ENCODE results near the gene PMIS2.

DNA sequence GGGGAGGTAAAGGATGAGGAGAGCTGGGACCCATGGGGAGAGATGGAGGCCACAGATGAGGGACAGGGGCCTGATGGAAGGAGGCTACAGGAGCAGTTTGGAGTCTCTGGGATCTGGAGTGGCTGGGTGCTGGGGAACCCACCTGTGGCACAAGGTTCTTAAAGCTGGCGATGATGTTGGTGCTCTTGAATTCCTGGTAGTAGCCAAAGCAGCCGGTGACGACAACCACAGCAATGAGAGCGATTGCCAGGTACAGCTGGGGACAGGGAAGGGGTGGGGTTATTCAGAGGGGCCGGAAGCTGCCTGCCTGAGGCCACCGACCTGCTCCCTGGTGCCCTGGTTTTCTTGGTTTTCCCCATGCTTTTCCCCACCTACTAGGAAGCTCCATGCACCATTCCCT is 25.3 kb upstream of the PMIS2 start:
- TF ChIP-seq POLR2A (IDR thresholded peaks at IDR 0.05) (no peak), EP300 (IDR thresholded peaks at IDR 0.05) (no peak), POLR2AphosphoS5 (IDR thresholded peaks at IDR 0.05) (no peak)
- TF ChIP-seq, protein P1, sequence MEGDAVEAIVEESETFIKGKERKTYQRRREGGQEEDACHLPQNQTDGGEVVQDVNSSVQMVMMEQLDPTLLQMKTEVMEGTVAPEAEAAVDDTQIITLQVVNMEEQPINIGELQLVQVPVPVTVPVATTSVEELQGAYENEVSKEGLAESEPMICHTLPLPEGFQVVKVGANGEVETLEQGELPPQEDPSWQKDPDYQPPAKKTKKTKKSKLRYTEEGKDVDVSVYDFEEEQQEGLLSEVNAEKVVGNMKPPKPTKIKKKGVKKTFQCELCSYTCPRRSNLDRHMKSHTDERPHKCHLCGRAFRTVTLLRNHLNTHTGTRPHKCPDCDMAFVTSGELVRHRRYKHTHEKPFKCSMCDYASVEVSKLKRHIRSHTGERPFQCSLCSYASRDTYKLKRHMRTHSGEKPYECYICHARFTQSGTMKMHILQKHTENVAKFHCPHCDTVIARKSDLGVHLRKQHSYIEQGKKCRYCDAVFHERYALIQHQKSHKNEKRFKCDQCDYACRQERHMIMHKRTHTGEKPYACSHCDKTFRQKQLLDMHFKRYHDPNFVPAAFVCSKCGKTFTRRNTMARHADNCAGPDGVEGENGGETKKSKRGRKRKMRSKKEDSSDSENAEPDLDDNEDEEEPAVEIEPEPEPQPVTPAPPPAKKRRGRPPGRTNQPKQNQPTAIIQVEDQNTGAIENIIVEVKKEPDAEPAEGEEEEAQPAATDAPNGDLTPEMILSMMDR (IDR thresholded peaks at IDR 0.05): no peak
